Middle frontal gyrus (tissue), 1 donor: ENCODE measurements around the gene TIMP2.
"Not testable (repeated sequence)": the region's sequence is repeated elsewhere in the genome, so short reads cannot be mapped to it uniquely, and the experiment has no call there.

Source experiments
- DNase-seq: peaks from one replicate; pipeline ENCODE4 v3.0.0-alpha.2; 2015; ENCODE audit warnings: low spot score; ENCODE audit errors: extremely low spot score

The TIMP2 gene

GRCh38 chr17:78890498-78890897, 34.7 kb downstream of the TIMP2 start:
- DNase-seq: no peak

DNA sequence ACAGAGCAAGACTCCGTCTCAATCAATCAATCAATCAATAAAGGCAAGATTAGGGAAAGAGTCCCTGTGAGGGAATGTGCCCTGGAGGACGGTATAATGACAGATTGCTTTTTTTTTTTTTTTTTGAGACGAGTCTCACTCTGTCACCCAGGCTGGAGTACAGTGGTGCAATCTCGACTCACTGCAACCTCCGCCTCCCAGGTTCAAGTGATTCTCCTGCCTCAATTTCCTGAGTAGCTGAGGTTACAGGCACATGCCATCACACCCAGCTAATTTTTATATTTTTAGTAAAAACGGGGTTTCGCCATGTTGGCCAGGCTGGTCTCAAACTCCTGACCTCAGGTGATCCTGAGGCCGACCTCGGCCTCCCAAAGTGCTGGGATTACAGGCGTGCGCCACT, 35.1 kb downstream of the TIMP2 start:
- not testable (repeated sequence) for DNase-seq

DNA sequence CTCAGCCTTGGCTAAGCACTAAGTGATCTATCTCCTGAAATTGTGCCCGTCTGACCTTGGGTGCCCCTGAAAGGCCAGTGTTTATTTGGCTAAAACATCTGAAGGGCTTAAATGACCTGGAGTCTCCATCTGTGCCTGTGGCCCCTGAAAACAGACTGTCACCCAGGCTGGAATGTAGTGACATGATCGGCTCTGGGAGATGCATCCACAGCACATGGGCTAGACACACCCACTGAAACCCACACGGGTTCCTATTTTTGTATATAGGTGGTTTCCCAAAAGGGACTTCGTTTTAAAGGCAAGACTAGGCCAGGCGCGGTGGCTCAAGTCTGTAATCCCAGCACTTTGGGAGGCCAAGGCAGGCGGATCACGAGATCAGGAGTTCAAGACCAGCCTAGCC, 35.7 kb downstream of the TIMP2 start:
- no peak for DNase-seq

GRCh38 chr17:78888941-78889518, 36.2 kb downstream of the TIMP2 start:
- DNase-seq: no peak

- DNase-seq: no peak
These were observed 38.2 kb downstream of the TIMP2 start for GRCh38 chr17:78886954-78887353.

GRCh38 chr17:78885956-78886355, 39.2 kb downstream of the TIMP2 start:
- no peak for DNase-seq

DNA sequence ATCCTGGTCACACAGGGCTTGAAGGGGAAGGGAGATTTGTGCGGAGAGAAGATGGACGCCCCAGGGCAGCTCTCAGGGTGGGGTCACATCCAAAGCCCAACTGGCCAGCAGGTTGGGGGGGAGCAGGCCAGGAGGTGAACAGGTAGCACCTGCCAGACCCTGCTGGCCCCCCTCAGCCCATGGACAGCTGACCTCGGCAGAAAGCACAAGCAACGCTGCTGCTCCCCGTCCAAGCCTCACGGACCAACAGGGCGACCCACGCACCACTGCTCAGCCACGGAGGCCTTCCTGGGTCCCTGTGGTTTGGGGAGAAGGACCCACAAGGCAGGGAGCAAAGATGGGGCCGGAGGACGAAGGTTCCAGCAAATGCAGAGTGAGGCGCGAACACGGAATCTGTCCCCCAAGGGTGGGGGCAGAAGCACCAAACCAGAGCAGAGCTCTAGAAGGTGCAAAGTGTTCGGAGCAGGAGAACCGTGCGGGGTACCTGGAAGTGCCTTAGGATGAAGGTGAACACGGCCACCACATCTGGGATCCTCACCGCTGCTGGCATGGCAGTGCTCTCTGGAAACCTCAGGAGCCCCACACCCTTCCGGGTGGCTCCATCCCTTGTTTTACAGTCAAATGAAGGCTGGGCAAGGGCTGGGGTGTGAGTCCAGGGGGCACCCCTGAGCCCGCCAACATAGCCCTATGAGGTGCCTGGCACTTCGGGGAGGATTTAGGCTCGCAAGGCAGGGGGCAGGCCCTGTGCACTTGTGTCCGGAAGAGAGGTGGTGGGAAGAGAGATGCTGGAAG, 40.1 kb downstream of the TIMP2 start:
- DNase-seq: no peak

DNA sequence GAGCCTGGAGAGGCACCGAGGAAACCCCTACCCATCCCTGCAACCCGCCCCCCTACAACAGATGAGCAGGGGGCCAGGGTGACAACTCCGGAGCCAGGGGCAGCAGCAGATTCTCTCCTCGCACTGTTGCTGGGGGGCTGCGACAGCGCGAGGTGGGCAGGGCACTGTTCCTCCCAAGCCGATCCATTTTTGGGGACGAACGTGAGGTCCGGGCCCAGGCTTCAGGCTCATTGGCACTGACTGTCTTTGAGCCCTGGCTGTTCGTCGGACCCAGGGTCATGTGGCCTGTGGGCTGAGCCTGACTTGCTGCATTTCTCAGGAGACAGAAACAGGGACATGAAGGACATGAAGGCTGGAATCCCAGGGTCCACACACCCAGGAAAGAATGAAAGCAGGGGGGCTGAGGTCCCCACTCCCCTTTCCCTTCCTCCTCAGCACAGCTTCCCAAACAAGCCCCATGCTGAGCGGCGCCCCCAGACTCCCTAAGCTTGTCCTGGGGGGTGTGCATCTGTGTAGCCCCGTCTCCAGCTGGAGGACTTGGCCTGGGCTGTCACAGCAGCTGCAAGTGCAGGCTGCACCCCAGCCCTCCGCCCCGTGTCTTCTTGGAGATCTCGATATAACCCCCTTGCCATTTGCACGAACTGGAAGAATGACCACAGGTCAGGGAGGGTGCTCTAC, 40.9 kb downstream of the TIMP2 start:
- no peak for DNase-seq

DNA sequence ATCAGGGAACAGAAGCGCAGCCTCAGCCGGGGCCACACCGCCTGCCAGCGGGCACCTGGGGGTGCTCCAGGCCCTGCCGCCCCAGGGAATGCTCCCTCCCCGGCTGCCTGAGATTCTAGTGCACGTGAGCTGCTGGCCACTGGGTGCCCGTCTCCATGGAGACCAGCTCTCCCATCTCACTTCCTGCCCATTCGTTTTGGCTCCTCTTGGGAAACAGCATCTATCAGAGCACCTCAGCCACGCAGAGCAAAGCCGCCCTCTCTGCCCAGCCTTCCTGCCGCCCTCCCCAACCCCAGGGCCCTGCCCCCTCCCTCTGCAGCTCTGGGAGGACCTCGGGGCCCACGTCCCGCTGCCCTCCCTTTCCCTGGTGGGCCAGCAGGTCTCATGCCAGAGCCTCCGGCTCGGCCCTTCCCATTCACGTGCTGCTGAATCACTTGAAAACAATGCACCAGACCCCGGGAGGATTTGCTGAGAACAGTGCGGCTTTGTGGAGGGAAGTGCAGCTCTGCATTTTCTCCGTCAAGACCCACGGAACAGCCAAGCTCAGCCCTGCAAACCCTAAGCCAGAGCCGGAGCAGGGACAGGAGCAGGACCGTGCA, 41.6 kb downstream of the TIMP2 start:
- DNase-seq: peak; percentile 77

DNA sequence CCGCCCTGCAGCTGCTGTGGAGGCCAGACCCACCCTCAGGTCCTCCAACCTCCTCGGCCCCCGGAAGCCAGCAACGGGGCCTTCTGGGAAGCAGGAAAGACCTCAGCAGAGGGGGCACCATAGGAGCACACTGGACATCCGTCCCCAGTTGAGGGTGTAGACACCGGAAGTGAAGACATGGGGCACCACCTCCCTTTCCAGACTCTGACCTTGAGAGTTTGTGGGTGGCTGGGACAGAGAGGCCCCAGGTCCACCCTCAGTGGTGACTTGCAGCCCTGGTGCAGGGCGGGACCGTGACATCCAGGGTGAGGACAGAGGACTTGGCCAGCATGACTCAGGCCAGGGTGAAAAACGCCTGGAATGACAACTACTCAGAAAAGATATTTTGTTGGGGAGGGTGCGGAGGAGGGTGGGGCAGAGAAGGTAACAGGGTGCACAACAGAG, 42.1 kb downstream of the TIMP2 start:
- no peak for DNase-seq

GRCh38 chr17:78882540-78883088, 42.6 kb downstream of the TIMP2 start:
- no peak for DNase-seq

GRCh38 chr17:78879635-78880186, 45.5 kb downstream of the TIMP2 start:
- no peak for DNase-seq

DNA sequence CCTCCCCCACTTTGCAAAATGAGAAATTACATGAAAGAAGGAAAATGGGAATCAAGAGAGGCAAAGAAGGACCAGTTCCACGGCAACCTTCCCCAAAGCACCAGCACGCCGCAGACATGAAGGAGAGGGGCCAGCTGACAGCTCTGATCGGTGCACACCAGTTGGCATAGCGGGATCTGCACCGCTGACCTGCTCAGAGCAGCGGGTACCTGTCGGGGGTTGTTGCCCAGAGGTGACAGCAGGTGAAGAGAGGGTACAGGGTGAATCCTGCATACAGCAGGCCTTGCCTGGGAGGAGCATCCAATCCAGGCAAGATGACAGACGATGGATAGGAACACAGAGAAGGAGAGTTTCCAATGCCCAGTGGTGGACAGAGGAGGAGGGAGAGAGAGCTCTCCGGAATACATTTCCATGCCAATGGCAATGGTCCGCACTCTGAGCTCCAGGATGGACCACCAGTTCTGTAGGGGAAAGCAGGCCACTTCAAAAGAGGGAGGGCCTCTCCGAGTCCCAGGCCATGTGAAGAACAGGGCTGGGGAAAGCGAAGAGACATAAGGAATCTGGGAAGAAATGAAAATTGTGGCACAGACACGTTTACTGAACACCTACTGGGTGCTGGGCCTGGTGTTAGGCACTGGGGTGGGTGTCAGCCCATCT, 46.2 kb downstream of the TIMP2 start:
- no peak for DNase-seq

GRCh38 chr17:78878261-78878660, 46.9 kb downstream of the TIMP2 start:
- no peak for DNase-seq

DNA sequence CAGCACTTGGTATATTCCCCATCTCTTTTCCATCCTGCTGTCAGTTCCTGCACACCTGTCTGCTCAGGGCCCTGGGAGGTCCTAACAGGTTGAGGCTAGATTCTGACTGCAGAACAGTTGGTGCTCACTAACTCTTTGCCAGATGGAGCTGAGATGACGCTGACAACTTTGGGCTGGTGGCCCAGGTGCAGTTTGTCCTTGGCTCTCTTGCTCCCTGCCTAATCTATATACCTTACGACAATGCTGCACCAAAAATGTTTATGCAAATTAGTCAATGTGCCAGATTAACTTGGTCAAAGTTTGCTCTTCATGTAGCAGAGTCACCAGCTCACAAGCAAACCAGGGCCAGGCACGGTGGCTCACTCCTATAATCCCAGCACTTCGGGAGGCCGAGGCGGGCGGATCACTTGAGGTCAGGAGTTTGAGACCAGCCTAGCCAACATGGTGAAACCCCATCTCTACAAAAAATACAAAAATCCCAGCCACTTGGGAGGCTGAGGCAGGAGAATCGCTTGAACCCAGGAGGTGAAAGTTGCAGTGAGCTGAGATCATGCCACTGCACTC, 48.2 kb downstream of the TIMP2 start:
- DNase-seq: not testable (repeated sequence)

- no peak for DNase-seq
These were observed 49.0 kb downstream of the TIMP2 start for GRCh38 chr17:78876094-78876597.

DNA sequence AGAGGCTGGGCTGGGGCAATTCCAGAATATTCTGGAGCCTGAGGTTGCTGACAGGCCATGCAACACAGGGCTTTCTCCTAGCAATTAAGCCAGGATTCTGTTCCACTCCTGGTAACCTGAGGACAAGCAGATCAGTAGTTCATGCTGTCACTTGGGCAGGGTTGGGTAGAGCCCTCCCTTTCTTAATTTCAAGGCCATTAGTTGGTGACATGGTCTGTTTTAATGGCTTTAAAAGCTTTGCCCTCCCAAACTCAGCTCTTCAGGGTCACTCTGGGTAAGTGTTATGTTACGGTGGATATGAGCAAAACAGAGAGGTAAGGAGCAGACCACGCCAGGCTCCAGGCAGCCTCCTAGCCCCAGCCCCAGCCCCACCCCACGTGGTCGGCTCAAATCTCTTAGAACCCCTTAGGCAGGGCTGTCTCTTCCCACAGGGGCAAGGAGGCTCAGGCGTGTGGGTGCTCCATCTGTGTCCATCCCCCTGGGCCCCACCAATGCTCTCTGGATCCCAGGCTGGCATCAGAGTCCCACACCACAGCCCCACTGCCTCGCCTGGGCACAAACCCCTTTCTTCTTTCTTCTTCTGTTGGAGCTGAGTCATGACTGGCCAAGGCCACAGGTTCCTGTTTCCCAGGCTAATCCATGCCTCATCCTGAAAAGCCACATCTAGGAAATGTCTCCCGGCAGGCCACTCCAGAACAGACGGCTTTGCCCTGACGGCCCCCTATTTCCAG, 49.7 kb downstream of the TIMP2 start:
- no peak for DNase-seq

- DNase-seq: no peak
These were observed 51.5 kb downstream of the TIMP2 start for GRCh38 chr17:78873519-78874340.

GRCh38 chr17:78872486-78872885, 52.7 kb downstream of the TIMP2 start:
- no peak for DNase-seq
